Measurements from ENCODE around the gene PI16. TPM values are rescaled to one million over a fixed set of nuclear protein-coding genes. Genes with fewer than 3 reads are reported as not detected.

The PI16 gene
- total RNA-seq, 1 experiment from 2014 or later: 0.83 TPM

DNA sequence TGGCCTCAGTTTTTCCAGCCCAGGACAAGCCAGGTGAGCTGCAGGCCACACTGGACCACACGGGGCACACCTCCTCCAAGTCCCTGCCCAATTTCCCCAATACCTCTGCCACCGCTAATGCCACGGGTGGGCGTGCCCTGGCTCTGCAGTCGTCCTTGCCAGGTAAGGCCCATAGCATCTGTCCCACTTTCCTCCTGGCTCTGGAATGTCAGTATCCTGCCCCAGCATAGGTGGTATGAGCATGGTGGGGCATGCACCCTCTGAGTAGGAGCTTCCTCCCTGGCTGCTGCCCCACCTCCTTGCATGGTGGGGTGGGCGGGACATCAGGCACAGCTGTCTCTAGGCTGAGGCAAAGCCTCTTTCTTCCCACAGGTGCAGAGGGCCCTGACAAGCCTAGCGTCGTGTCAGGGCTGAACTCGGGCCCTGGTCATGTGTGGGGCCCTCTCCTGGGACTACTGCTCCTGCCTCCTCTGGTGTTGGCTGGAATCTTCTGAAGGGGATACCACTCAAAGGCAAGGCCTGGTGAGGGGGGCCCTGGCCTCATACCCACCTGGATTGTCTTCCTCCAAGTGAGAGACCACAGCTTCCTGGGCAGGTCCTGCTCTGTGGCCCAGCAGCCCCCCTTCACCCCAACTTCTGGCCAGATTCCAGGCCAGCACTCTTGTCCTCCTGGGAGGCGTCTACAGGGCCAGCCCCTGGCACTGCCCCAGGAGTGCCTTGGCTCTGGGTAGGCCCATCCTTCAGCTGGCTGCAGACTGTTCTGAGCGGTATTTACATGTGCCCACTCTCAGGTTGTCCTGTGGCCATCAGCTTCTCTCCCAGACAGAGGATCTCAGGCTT lies 9.1 kb downstream of the PI16 start:
- Histone ChIP-seq H3K4me2 (no peak overlapping the region), H3K9me2 (ENCODE audit: insufficient read depth) (no peaks in the 10 kb centered on the region), H3K9me3 (ENCODE audit: insufficient read depth, low read depth) (no peaks in the 10 kb centered on the region), H4K20me1 (ENCODE audit: insufficient read depth) (no peaks in the 10 kb centered on the region), H3F3A (ENCODE audit: insufficient read depth, low read depth) (peaks cover 15% of the 10 kb centered on the region; the same call in 1 of the 2 replicates), H2AFZ (no peak overlapping the region), H3K27me3 (ENCODE audit: insufficient read depth, low read depth) (no peaks in the 10 kb centered on the region), H3K4me3 (no peak overlapping the region), H3K27ac (no peak overlapping the region), H3K36me3 (ENCODE audit: low read depth) (no peaks in the 10 kb centered on the region), H3K4me1 (replicated peaks; ENCODE audit: insufficient read depth) (peaks cover 17% of the 10 kb centered on the region), H3K79me2 (ENCODE audit: low read depth) (no peaks in the 10 kb centered on the region)
- CTCF ChIA-PET: no interaction called here
- peak in 1 of 2 experiments; percentile 56 for DNase-seq
- no peak for TF ChIP-seq EZH2 (IDR thresholded peaks at IDR 0.05; ENCODE audit: low read depth)
- TF ChIP-seq, protein P1, sequence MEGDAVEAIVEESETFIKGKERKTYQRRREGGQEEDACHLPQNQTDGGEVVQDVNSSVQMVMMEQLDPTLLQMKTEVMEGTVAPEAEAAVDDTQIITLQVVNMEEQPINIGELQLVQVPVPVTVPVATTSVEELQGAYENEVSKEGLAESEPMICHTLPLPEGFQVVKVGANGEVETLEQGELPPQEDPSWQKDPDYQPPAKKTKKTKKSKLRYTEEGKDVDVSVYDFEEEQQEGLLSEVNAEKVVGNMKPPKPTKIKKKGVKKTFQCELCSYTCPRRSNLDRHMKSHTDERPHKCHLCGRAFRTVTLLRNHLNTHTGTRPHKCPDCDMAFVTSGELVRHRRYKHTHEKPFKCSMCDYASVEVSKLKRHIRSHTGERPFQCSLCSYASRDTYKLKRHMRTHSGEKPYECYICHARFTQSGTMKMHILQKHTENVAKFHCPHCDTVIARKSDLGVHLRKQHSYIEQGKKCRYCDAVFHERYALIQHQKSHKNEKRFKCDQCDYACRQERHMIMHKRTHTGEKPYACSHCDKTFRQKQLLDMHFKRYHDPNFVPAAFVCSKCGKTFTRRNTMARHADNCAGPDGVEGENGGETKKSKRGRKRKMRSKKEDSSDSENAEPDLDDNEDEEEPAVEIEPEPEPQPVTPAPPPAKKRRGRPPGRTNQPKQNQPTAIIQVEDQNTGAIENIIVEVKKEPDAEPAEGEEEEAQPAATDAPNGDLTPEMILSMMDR (conservative IDR thresholded peaks at IDR 0.05): no peak
- POLR2A ChIA-PET (ENCODE audit: unreplicated experiment): no interaction called here
- intact Hi-C loops (cut with micrococcal nuclease; ENCODE audit: unreplicated experiment): loop anchor here (5.0 kb wide), 2 partner anchors 36 to 51 kb away; no protein-coding TSS in a partner anchor
- BruUV-seq (replicated peaks): no TSS peak

DNA sequence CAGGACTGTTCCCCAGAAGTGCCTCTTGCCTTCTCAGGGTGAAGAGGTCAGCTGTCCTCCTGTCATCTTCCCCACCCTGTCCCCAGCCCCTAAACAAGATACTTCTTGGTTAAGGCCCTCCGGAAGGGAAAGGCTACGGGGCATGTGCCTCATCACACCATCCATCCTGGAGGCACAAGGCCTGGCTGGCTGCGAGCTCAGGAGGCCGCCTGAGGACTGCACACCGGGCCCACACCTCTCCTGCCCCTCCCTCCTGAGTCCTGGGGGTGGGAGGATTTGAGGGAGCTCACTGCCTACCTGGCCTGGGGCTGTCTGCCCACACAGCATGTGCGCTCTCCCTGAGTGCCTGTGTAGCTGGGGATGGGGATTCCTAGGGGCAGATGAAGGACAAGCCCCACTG lies 9.8 kb downstream of the PI16 start:
- H3K9me3 ChIP-seq (ENCODE audit: insufficient read depth, low read depth): no peaks in the 10 kb centered on the region
- TF ChIP-seq, protein P1 (conservative IDR thresholded peaks at IDR 0.05): no peak
- TF ChIP-seq EZH2 (IDR thresholded peaks at IDR 0.05; ENCODE audit: low read depth): no peak
- no peak overlapping the region for H2AFZ ChIP-seq
- POLR2A ChIA-PET (ENCODE audit: unreplicated experiment): no interaction called here
- intact Hi-C loops (cut with micrococcal nuclease; ENCODE audit: unreplicated experiment): loop anchor here (5.0 kb wide), 2 partner anchors 37 to 52 kb away; no protein-coding TSS in a partner anchor
- H3K4me2 ChIP-seq: no peak overlapping the region
- no peak overlapping the region for H3K4me3 ChIP-seq
- BruUV-seq (replicated peaks): no TSS peak
- H3K27ac ChIP-seq: no peak overlapping the region
- H4K20me1 ChIP-seq (ENCODE audit: insufficient read depth): no peaks in the 10 kb centered on the region
- CTCF ChIA-PET: no interaction called here
- peaks cover 18% of the 10 kb centered on the region; the same call in 1 of the 2 replicates for H3F3A ChIP-seq (ENCODE audit: insufficient read depth, low read depth)
- H3K4me1 ChIP-seq (replicated peaks; ENCODE audit: insufficient read depth): peaks cover 17% of the 10 kb centered on the region
- H3K9me2 ChIP-seq (ENCODE audit: insufficient read depth): no peaks in the 10 kb centered on the region
- no peaks in the 10 kb centered on the region for H3K79me2 ChIP-seq (ENCODE audit: low read depth)
- no peaks in the 10 kb centered on the region for H3K36me3 ChIP-seq (ENCODE audit: low read depth)
- H3K27me3 ChIP-seq (ENCODE audit: insufficient read depth, low read depth): no peaks in the 10 kb centered on the region
- DNase-seq: no peak

DNA sequence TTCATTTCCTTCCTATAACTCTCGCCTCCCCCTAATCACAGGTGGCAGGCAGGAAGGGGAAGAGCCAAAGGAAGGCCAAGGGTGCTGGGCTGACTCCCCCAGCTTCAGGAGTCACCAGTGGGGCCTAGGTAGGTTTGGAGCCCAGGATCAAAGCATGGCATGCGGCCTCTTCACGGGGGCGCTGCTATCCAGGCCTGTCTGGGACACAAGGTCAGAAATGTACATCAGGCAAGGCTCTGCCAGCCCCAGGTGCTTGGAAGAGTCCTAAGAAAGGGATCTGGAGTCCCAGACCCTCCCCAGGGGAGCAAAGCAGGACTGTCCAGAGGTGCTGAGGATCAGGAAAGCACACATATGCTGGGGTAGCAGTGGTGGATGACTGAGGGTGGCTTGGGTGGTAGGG lies 10.4 kb downstream of the PI16 start:
- CTCF ChIA-PET: no interaction called here
- no peaks in the 10 kb centered on the region for H3K9me3 ChIP-seq (ENCODE audit: insufficient read depth, low read depth)
- no TSS peak for BruUV-seq (replicated peaks)
- POLR2A ChIA-PET (ENCODE audit: unreplicated experiment): no interaction called here
- no peaks in the 10 kb centered on the region for H3K9me2 ChIP-seq (ENCODE audit: insufficient read depth)
- H3K79me2 ChIP-seq (ENCODE audit: low read depth): no peaks in the 10 kb centered on the region
- H3K4me2 ChIP-seq: no peak overlapping the region
- H3K36me3 ChIP-seq (ENCODE audit: low read depth): no peaks in the 10 kb centered on the region
- intact Hi-C loops (cut with micrococcal nuclease; ENCODE audit: unreplicated experiment): loop anchor here (5.0 kb wide), 2 partner anchors 38 to 53 kb away; no protein-coding TSS in a partner anchor
- peaks cover 16% of the 10 kb centered on the region for H3K4me1 ChIP-seq (replicated peaks; ENCODE audit: insufficient read depth)
- DNase-seq: no peak
- no peak overlapping the region for H3K27ac ChIP-seq
- no peak for TF ChIP-seq EZH2 (IDR thresholded peaks at IDR 0.05; ENCODE audit: low read depth)
- TF ChIP-seq, protein P1 (conservative IDR thresholded peaks at IDR 0.05): no peak
- no peaks in the 10 kb centered on the region for H4K20me1 ChIP-seq (ENCODE audit: insufficient read depth)
- peaks cover 21% of the 10 kb centered on the region; the same call in 1 of the 2 replicates for H3F3A ChIP-seq (ENCODE audit: insufficient read depth, low read depth)
- no peak overlapping the region for H2AFZ ChIP-seq
- no peaks in the 10 kb centered on the region for H3K27me3 ChIP-seq (ENCODE audit: insufficient read depth, low read depth)
- H3K4me3 ChIP-seq: no peak overlapping the region
